ENCODE data around the gene TRPM8. TPM values are rescaled to one million over a fixed set of nuclear protein-coding genes. Genes with fewer than 3 reads are reported as not detected.
"Not testable (repeated sequence)": the region's sequence is repeated elsewhere in the genome, so short reads cannot be mapped to it uniquely, and the experiment has no call there.

Gene TRPM8
- total and polyA plus RNA-seq, 2 donors (not counting 1 experiment from before 2014, with no cell fraction given), result 0.49 to 0.99 TPM

- TF ChIP-seq EZH2 (IDR thresholded peaks at IDR 0.05; ENCODE audit: low read length, missing control alignments), result no peak
- TF ChIP-seq CTCF (conservative IDR thresholded peaks at IDR 0.05 in 1 of 2, IDR thresholded peaks at IDR 0.05 in 1 of 2; ENCODE audit: low read depth in 1 of 2, low read length in 2 of 2), result no peak
- Histone ChIP-seq H3K9ac (ENCODE audit: insufficient read depth, low read length) (no peak overlapping the region), H3K4me2 (ENCODE audit: extremely low read depth, insufficient read depth, low read length) (no peak overlapping the region), H3K36me3 (ENCODE audit: control insufficient read depth, insufficient read depth, low read length) (no peaks in the 10 kb centered on the region), H4K20me1 (ENCODE audit: control insufficient read depth, extremely low read depth, insufficient read depth, low read length) (no peaks in the 10 kb centered on the region), H3K4me1 (ENCODE audit: control insufficient read depth, extremely low read depth, insufficient read depth, low read length) (no peaks in the 10 kb centered on the region), H3K9me3 (ENCODE audit: control insufficient read depth, insufficient read depth, low read depth, low read length) (no peaks in the 10 kb centered on the region), H3K4me3 (replicated peaks in 1 of 4; ENCODE audit: control extremely low read depth in 1 of 4, insufficient read depth in 1 of 4, low read depth in 3 of 4, low read length in 4 of 4) (no peak overlapping the region), H2AFZ (ENCODE audit: low read length) (no peak overlapping the region), H3K27me3 (ENCODE audit: control insufficient read depth, insufficient read depth, low read length) (no peaks in the 10 kb centered on the region), H3K79me2 (ENCODE audit: control insufficient read depth, insufficient read depth, low read length) (no peaks in the 10 kb centered on the region), H3K27ac (ENCODE audit: insufficient read depth, low read length) (no peak overlapping the region)
- DNase-seq (ENCODE audit: low read depth in 2 of 2), result peak in 1 of 2 donors; percentile 88
Observed at GRCh38 chr2:233964581-233964980, 47.4 kb downstream of the TRPM8 start.

GRCh38 chr2:233965032-233965603 lies 47.9 kb downstream of the TRPM8 start:
- Histone ChIP-seq H3K36me3 (ENCODE audit: control insufficient read depth, insufficient read depth, low read length) (no peaks in the 10 kb centered on the region), H3K27ac (ENCODE audit: insufficient read depth, low read length) (no peak overlapping the region), H3K79me2 (ENCODE audit: control insufficient read depth, insufficient read depth, low read length) (no peaks in the 10 kb centered on the region), H4K20me1 (ENCODE audit: control insufficient read depth, extremely low read depth, insufficient read depth, low read length) (no peaks in the 10 kb centered on the region), H3K27me3 (ENCODE audit: control insufficient read depth, insufficient read depth, low read length) (no peaks in the 10 kb centered on the region), H3K9ac (ENCODE audit: insufficient read depth, low read length) (no peak overlapping the region), H3K4me1 (ENCODE audit: control insufficient read depth, extremely low read depth, insufficient read depth, low read length) (no peaks in the 10 kb centered on the region), H2AFZ (ENCODE audit: low read length) (no peak overlapping the region), H3K4me3 (replicated peaks in 1 of 4; ENCODE audit: control extremely low read depth in 1 of 4, insufficient read depth in 1 of 4, low read depth in 3 of 4, low read length in 4 of 4) (no peak overlapping the region), H3K9me3 (ENCODE audit: control insufficient read depth, insufficient read depth, low read depth, low read length) (no peaks in the 10 kb centered on the region), H3K4me2 (ENCODE audit: extremely low read depth, insufficient read depth, low read length) (no peak overlapping the region)
- TF ChIP-seq EZH2 (IDR thresholded peaks at IDR 0.05; ENCODE audit: low read length, missing control alignments) (no peak), CTCF (conservative IDR thresholded peaks at IDR 0.05 in 1 of 2, IDR thresholded peaks at IDR 0.05 in 1 of 2; ENCODE audit: low read depth in 1 of 2, low read length in 2 of 2) (no peak)
- peak in 1 of 2 donors; percentile 42 for DNase-seq (ENCODE audit: low read depth in 2 of 2)

- H2AFZ ChIP-seq (ENCODE audit: low read length); H3K36me3 ChIP-seq (ENCODE audit: control insufficient read depth, insufficient read depth, low read length); H3K27me3 ChIP-seq (ENCODE audit: control insufficient read depth, insufficient read depth, low read length); H3K4me2 ChIP-seq (ENCODE audit: extremely low read depth, insufficient read depth, low read length); H3K27ac ChIP-seq (ENCODE audit: insufficient read depth, low read length); H4K20me1 ChIP-seq (ENCODE audit: control insufficient read depth, extremely low read depth, insufficient read depth, low read length); H3K4me3 ChIP-seq (replicated peaks in 1 of 4; ENCODE audit: control extremely low read depth in 1 of 4, insufficient read depth in 1 of 4, low read depth in 3 of 4, low read length in 4 of 4); H3K9me3 ChIP-seq (ENCODE audit: control insufficient read depth, insufficient read depth, low read depth, low read length); H3K79me2 ChIP-seq (ENCODE audit: control insufficient read depth, insufficient read depth, low read length); H3K9ac ChIP-seq (ENCODE audit: insufficient read depth, low read length); H3K4me1 ChIP-seq (ENCODE audit: control insufficient read depth, extremely low read depth, insufficient read depth, low read length): not testable (repeated sequence)
- peak in 1 of 2 donors; percentile 19 for DNase-seq (ENCODE audit: low read depth in 2 of 2)
Observed at GRCh38 chr2:233965646-233966045, 48.5 kb downstream of the TRPM8 start.
